Tibial nerve (tissue), 4 donors: ENCODE measurements around the gene CHST4.

Experiments
- EP300 ChIP-seq, 2 donors: sonication (generic); formaldehyde crosslinking; IDR thresholded peaks; one replicate each; pipeline ENCODE4 v1.6.1; 2017; ENCODE audit warnings: antibody characterized with exemption in 2 of 2, mild to moderate bottlenecking in 1 of 2
- POLR2A ChIP-seq, 2 donors: fragments of 450-650 bp; IDR thresholded peaks; one replicate each; pipeline ENCODE4 v1.6.1; 2017; ENCODE audit warnings: antibody characterized with exemption in 2 of 2, mild to moderate bottlenecking in 2 of 2, moderate library complexity in 2 of 2
- TF ChIP-seq, protein P1 (sequence below), 5 experiments: fragments of 200-600 bp in 3 of 5; fragments of 450-650 bp in 2 of 5; sonication (generic) in 3 of 5; IDR thresholded peaks; one replicate each; pipeline ENCODE4 v1.5.1; 2016 to 2019; ENCODE audit warnings: antibody characterized with exemption in 5 of 5, mild to moderate bottlenecking in 3 of 5, moderate library complexity in 2 of 5

GRCh38 chr16:71493213-71493612, 33.0 kb upstream of the CHST4 start:
- TF ChIP-seq, protein P1, sequence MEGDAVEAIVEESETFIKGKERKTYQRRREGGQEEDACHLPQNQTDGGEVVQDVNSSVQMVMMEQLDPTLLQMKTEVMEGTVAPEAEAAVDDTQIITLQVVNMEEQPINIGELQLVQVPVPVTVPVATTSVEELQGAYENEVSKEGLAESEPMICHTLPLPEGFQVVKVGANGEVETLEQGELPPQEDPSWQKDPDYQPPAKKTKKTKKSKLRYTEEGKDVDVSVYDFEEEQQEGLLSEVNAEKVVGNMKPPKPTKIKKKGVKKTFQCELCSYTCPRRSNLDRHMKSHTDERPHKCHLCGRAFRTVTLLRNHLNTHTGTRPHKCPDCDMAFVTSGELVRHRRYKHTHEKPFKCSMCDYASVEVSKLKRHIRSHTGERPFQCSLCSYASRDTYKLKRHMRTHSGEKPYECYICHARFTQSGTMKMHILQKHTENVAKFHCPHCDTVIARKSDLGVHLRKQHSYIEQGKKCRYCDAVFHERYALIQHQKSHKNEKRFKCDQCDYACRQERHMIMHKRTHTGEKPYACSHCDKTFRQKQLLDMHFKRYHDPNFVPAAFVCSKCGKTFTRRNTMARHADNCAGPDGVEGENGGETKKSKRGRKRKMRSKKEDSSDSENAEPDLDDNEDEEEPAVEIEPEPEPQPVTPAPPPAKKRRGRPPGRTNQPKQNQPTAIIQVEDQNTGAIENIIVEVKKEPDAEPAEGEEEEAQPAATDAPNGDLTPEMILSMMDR (IDR thresholded peaks at IDR 0.05), result no peak
- TF ChIP-seq POLR2A (IDR thresholded peaks at IDR 0.05), result no peak
- no peak for TF ChIP-seq EP300 (IDR thresholded peaks at IDR 0.05)
